Common myeloid progenitor, CD34-positive (primary cell): ENCODE results near the gene TMEM120B.
"Not testable (repeated sequence)": the region's sequence is repeated elsewhere in the genome, so short reads cannot be mapped to it uniquely, and the experiment has no call there.

Experiments
- CTCF ChIA-PET: fragments of 350-600 bp; sonication (Branson Sonifier 250); formaldehyde crosslinking; loops from one replicate; lab custom pipeline; 2021; ENCODE audit warnings: antibody characterized with exemption; lab: Charles Lee
- POLR2A ChIA-PET: fragments of 350-600 bp; sonication (Branson Sonifier 250); formaldehyde crosslinking; loops from one replicate; lab custom pipeline; 2021; ENCODE audit warnings: antibody characterized with exemption; lab: Charles Lee
- DNase-seq, 3 donors: peaks; one replicate each; pipeline versions ENCODE4 v3.0.0 to v3.0.0-alpha.2; 2013
- H3K27ac ChIP-seq, 2 experiments: 1 replicate in 1 of 2; 2 replicates in 1 of 2; pipeline ENCODE4 v1.7.0; 2013; ENCODE audit warnings: inconsistent platforms in 2 of 2, low read length in 2 of 2, mild to moderate bottlenecking in 2 of 2, low read depth in 1 of 2, moderate library complexity in 1 of 2; ENCODE audit not compliant: severe bottlenecking in 2 of 2, insufficient read depth in 1 of 2, poor library complexity in 1 of 2
- H3K27me3 ChIP-seq, 5 experiments: replicated peaks in 2 of 5; 1 replicate in 3 of 5; 2 replicates in 2 of 5; pipeline versions ENCODE4 v1.6.1 to v1.7.0; 2013; ENCODE audit warnings: low read length in 4 of 5, mild to moderate bottlenecking in 2 of 5, moderate library complexity in 2 of 5, inconsistent platforms in 1 of 5; ENCODE audit not compliant: insufficient read depth in 5 of 5, control insufficient read depth in 4 of 5
- H3K36me3 ChIP-seq, 4 experiments: 1 replicate in 2 of 4; 2 replicates in 2 of 4; pipeline versions ENCODE4 v1.6.1 to v1.7.0; 2013; ENCODE audit warnings: low read length in 3 of 4, control low read depth in 1 of 4, mild to moderate bottlenecking in 1 of 4; ENCODE audit not compliant: control insufficient read depth in 4 of 4, insufficient read depth in 4 of 4
- H3K4me1 ChIP-seq, 4 experiments: 1 replicate in 3 of 4; 2 replicates in 1 of 4; pipeline versions ENCODE4 v1.6.1 to v1.7.1; 2013; ENCODE audit warnings: low read length in 3 of 4, mild to moderate bottlenecking in 3 of 4, control low read depth in 1 of 4, inconsistent platforms in 1 of 4, moderate library complexity in 1 of 4; ENCODE audit not compliant: control insufficient read depth in 4 of 4, insufficient read depth in 4 of 4; ENCODE audit errors: control extremely low read depth in 1 of 4
- H3K4me3 ChIP-seq, 7 experiments: 1 replicate in 4 of 7; 2 replicates in 3 of 7; pipeline versions ENCODE4 v1.5.1 to v1.7.0; 2013; ENCODE audit warnings: mild to moderate bottlenecking in 7 of 7, low read length in 6 of 7, moderate library complexity in 6 of 7, inconsistent platforms in 2 of 7, low read depth in 2 of 7, control low read depth in 1 of 7; ENCODE audit not compliant: insufficient read depth in 4 of 7, control insufficient read depth in 1 of 7; ENCODE audit errors: extremely low read depth in 1 of 7
- H3K9me3 ChIP-seq, 5 experiments: 1 replicate in 4 of 5; 2 replicates in 1 of 5; pipeline versions ENCODE4 v1.6.1 to v1.7.1; 2013; ENCODE audit warnings: low read length in 4 of 5, mild to moderate bottlenecking in 2 of 5, inconsistent platforms in 1 of 5, low read depth in 1 of 5, moderate library complexity in 1 of 5; ENCODE audit not compliant: control insufficient read depth in 4 of 5, insufficient read depth in 2 of 5; ENCODE audit errors: control extremely low read depth in 1 of 5
- WGBS: methylation state at CpG from one replicate; pipeline ENCODE4 v1.1.5; 2013; ENCODE audit not compliant: insufficient coverage; 5-methylcytosine and 5-hydroxymethylcytosine counted together

TMEM120B gene

GRCh38 chr12:121708313-121709063, 4.1 kb upstream of the TMEM120B start:
- Histone ChIP-seq H3K4me3 (no peak overlapping the region), H3K27me3 (no peaks in the 10 kb centered on the region), H3K9me3 (peaks cover 0 to 3% (median 0%) of the 10 kb centered on the region in 5 experiments), H3K36me3 (no peaks in the 10 kb centered on the region), H3K27ac (no peak overlapping the region), H3K4me1 (peaks cover 3 to 23% (median 13%) of the 10 kb centered on the region in 4 experiments)
- DNase-seq, result peak in 1 of 3 donors; percentile 42
- 100% methylated on average over 1 of the region's 7 CpGs for WGBS
- CTCF ChIA-PET, result interaction anchor here (0.6 to 1.5 kb wide), 3 partner anchors 9 to 69 kb away, joined by 3 to 6 read pairs (median 3); no protein-coding TSS in a partner anchor
- POLR2A ChIA-PET, result no interaction called here

GRCh38 chr12:121709064-121709424, 3.5 kb upstream of the TMEM120B start:
- POLR2A ChIA-PET, H3K27me3 ChIP-seq, H3K27ac ChIP-seq, H3K36me3 ChIP-seq, H3K4me3 ChIP-seq, H3K9me3 ChIP-seq: not testable (repeated sequence)
- peak in 1 of 3 donors; percentile 31 for DNase-seq
- WGBS, result 96% methylated on average over 6 of the region's 8 CpGs
- peaks cover 3 to 28% (median 18%) of the 10 kb centered on the region in 4 experiments for H3K4me1 ChIP-seq
- CTCF ChIA-PET, result interaction anchor here (1.5 kb wide), 1 partner anchor 9 kb away, joined by 3 read pairs; no protein-coding TSS in a partner anchor

GRCh38 chr12:121709478-121709961, 3.0 kb upstream of the TMEM120B start:
- DNase-seq, result peak in 2 of 3 donors; percentile 24 to 31
- Histone ChIP-seq H3K36me3 (no peaks in the 10 kb centered on the region), H3K27me3 (no peaks in the 10 kb centered on the region), H3K4me3 (no peak overlapping the region), H3K9me3 (peaks cover 0 to 3% (median 0%) of the 10 kb centered on the region in 5 experiments), H3K4me1 (peaks cover 3 to 30% (median 19%) of the 10 kb centered on the region in 4 experiments), H3K27ac (no peak overlapping the region)
- CTCF ChIA-PET, result interaction anchor here (1.4 to 1.7 kb wide), 3 partner anchors 9 to 89 kb away, joined by 3 to 5 read pairs (median 5); no protein-coding TSS in a partner anchor
- POLR2A ChIA-PET, result no interaction called here
- 100% methylated on average over 2 of the region's 5 CpGs for WGBS

- Histone ChIP-seq H3K4me3 (peak overlapping the region; percentile 44 to 92 (median 83)), H3K27ac (peak overlapping the region; percentile 33 to 82), H3K36me3 (peaks cover 0 to 3% (median 1%) of the 10 kb centered on the region in 4 experiments), H3K9me3 (no peaks in the 10 kb centered on the region), H3K4me1 (peaks cover 3 to 30% (median 19%) of the 10 kb centered on the region in 4 experiments), H3K27me3 (no peaks in the 10 kb centered on the region)
- ChIA-PET POLR2A (interaction anchor here (0.6 to 1.6 kb wide), 5 partner anchors 8 to 83 kb away, joined by 3 to 4 read pairs (median 3); no protein-coding TSS in a partner anchor), CTCF (interaction anchor here (0.9 to 2.6 kb wide), 14 partner anchors 8 to 215 kb away, joined by 3 to 17 read pairs (median 5); partner anchors contain the start of gene RHOF)
- WGBS, result 74% methylated on average over 14 of the region's 24 CpGs
- DNase-seq, result peak in 2 of 3 donors; percentile 25 to 49
Observed at GRCh38 chr12:121711361-121712189, 977 bp upstream of the TMEM120B start.

- H3K4me3 ChIP-seq, result peak overlapping the region; percentile 44 to 92 (median 83)
- H3K9me3 ChIP-seq, result no peaks in the 10 kb centered on the region
- no peaks in the 10 kb centered on the region for H3K27me3 ChIP-seq
- peak overlapping the region; percentile 33 to 82 for H3K27ac ChIP-seq
- POLR2A ChIA-PET, result interaction anchor here (1.0 to 1.6 kb wide), 3 partner anchors 70 to 82 kb away, joined by 3 to 4 read pairs (median 3); no protein-coding TSS in a partner anchor
- peaks cover 3 to 30% (median 19%) of the 10 kb centered on the region in 4 experiments for H3K4me1 ChIP-seq
- peaks cover 0 to 3% (median 3%) of the 10 kb centered on the region in 4 experiments for H3K36me3 ChIP-seq
- 0% methylated on average over 16 of the region's 16 CpGs for WGBS
- CTCF ChIA-PET, result interaction anchor here (0.9 to 2.6 kb wide), 14 partner anchors 10 to 215 kb away, joined by 3 to 17 read pairs (median 4); partner anchors contain the start of gene RHOF
- DNase-seq, result peak; percentile 26 to 70 (median 63)
Observed at GRCh38 chr12:121712190-121712460, 427 bp upstream of the TMEM120B start.

GRCh38 chr12:121713257-121713777, 765 bp downstream of the TMEM120B start:
- ChIA-PET POLR2A (interaction anchor here (1.6 kb wide), 1 partner anchor 68 kb away, joined by 3 read pairs; no protein-coding TSS in a partner anchor), CTCF (interaction anchor here (0.6 to 2.6 kb wide), 10 partner anchors 11 to 81 kb away, joined by 3 to 17 read pairs (median 6); no protein-coding TSS in a partner anchor)
- 24% methylated on average over 9 of the region's 14 CpGs for WGBS
- H3K9me3 ChIP-seq, result no peaks in the 10 kb centered on the region
- H3K4me1 ChIP-seq, result peaks cover 3 to 30% (median 19%) of the 10 kb centered on the region in 4 experiments
- peak in 1 of 3 donors; percentile 11 for DNase-seq
- peaks cover 0 to 5% (median 3%) of the 10 kb centered on the region in 4 experiments for H3K36me3 ChIP-seq
- no peak overlapping the region for H3K27ac ChIP-seq
- no peaks in the 10 kb centered on the region for H3K27me3 ChIP-seq
- H3K4me3 ChIP-seq, result peak overlapping the region; percentile 44 to 92 (median 83)
